Measurements from ENCODE around the gene TRPM7. TPM values are rescaled to one million over a fixed set of nuclear protein-coding genes. Genes with fewer than 3 reads are reported as not detected.

TRPM7 gene
- total and polyA plus RNA-seq, 2 of the 13 experiments (the other 11 are each of a cell fraction or from before 2014, with no cell fraction given), result 11.0 to 36.0 TPM

- peak; percentile 52; the same call in 1 of the 2 replicates for TF ChIP-seq HDAC2 (CRISPR knock-in tag; IDR thresholded peaks at IDR 0.05)
- no peak for TF ChIP-seq LCORL (IDR thresholded peaks at IDR 0.05)
- TF ChIP-seq LCORL (CRISPR knock-in tag; IDR thresholded peaks at IDR 0.05), result peak; percentile 35; the same call in 1 of the 2 replicates
- peak; percentile 83; the same call in 1 of the 2 replicates for TF ChIP-seq ZNF441 (CRISPR knock-in tag; IDR thresholded peaks at IDR 0.05; ENCODE audit: borderline replicate concordance)
- TF ChIP-seq KLF15 (CRISPR knock-in tag; IDR thresholded peaks at IDR 0.05; ENCODE audit: borderline replicate concordance), result peak; percentile 33; the same call in 1 of the 2 replicates
- TF ChIP-seq CSRNP2 (CRISPR knock-in tag; conservative IDR thresholded peaks at IDR 0.05; ENCODE audit: low read depth), result peak; percentile 81; the same call in 1 of the 2 replicates
- peak; percentile 78; the same call in 2 of the 3 replicates for TF ChIP-seq MXI1 (IDR thresholded peaks at IDR 0.05; ENCODE audit: borderline replicate concordance, low read depth, low read length)
- no peak for TF ChIP-seq ZNF407 (CRISPR knock-in tag; IDR thresholded peaks at IDR 0.05; ENCODE audit: not compliant biosample characterization)
- TF ChIP-seq TCF7L2 (IDR thresholded peaks at IDR 0.05; ENCODE audit: low read depth, low read length), result no peak
- peak; percentile 94 for TF ChIP-seq RNF2 (conservative IDR thresholded peaks at IDR 0.05; ENCODE audit: low read depth)
- no peak for TF ChIP-seq HOXA7 (CRISPR knock-in tag; IDR thresholded peaks at IDR 0.05)
- 0 out of 2 replicates have a peak, but pooled peaks have one; percentile 3 for TF ChIP-seq PITX1 (CRISPR knock-in tag; IDR thresholded peaks at IDR 0.05)
- no peak for TF ChIP-seq HIC2 (CRISPR knock-in tag; IDR thresholded peaks at IDR 0.05; ENCODE audit: low read depth)
- peak; percentile 68; the same call in 1 of the 2 replicates for TF ChIP-seq HOXA5 (CRISPR knock-in tag; IDR thresholded peaks at IDR 0.05)
These were observed at the start of gene TRPM7 (continued) for GRCh38 chr15:50686469-50687301.
